ENCODE results near the gene FAM184A. TPM values are rescaled to one million over a fixed set of nuclear protein-coding genes. Genes with fewer than 3 reads are reported as not detected.

Gene FAM184A
- total and polyA plus RNA-seq, 2 of the 13 experiments (the other 11 are each of a cell fraction or from before 2014, with no cell fraction given) = 7.0 to 18.0 TPM

DNA sequence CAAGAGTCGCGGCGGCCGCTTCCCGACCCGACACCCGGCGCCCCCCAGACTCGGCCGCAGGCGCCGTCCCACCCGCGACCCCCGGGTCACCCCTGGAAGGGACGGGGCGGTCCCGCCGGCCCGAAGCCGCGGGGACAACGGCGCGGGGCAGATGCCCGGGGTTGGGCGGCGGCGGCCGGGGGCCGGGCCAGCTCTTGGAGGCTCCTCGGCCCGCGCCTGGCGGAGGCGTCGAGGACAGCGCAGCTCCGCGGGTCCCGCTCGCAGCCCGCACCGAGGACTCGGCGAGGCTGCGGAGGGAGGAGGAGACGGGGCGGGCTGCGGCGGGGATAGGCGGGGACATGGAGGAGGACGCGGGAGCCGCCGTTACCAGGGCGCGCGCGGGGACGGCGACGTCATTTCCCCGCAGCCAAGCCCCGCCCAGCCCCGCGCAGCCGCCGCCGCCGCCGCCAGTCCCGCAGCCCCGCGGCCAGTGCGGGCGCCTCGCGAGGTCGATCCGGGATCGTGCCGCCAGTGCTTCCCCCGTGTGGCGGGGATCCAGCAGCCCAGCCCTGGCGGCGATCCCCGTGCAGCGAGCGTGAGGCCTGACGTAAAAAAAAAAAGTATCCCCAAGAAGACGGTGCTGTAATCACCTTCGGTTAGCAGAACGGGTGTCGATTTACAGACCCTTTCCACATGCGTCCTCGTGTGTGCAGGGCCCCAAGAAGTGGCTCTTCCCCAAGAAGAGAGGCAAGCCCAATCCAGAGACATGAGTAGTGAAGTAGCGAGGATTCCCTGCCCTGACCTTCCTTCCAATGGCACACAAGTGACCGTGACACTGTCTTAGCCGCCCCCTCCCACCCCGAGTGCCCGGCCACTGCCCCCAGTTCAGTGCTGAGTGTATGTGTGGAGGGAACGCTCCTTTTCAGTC lies at the start of gene FAM184A (continued):
- TF ChIP-seq ZNF547 (CRISPR knock-in tag; IDR thresholded peaks at IDR 0.05) (0 out of 2 replicates have a peak, but pooled peaks have one; percentile 5), MBNL3 (CRISPR knock-in tag; conservative IDR thresholded peaks at IDR 0.05) (no peak), ZNF713 (CRISPR knock-in tag; IDR thresholded peaks at IDR 0.05) (no peak), CHD4 (IDR thresholded peaks at IDR 0.05; ENCODE audit: borderline replicate concordance, low read length) (no peak), KLF15 (CRISPR knock-in tag; IDR thresholded peaks at IDR 0.05; ENCODE audit: borderline replicate concordance) (no peak), SALL2 (CRISPR knock-in tag; IDR thresholded peaks at IDR 0.05) (peak; percentile 73; the same call in 1 of the 2 replicates), RXRB (CRISPR knock-in tag; IDR thresholded peaks at IDR 0.05; ENCODE audit: borderline replicate concordance) (peak; percentile 39; the same call in 1 of the 2 replicates), GFI1 (CRISPR knock-in tag; IDR thresholded peaks at IDR 0.05; ENCODE audit: borderline replicate concordance) (peak; percentile 26; the same call in 1 of the 2 replicates), ZNF782 (CRISPR knock-in tag; IDR thresholded peaks at IDR 0.05; ENCODE audit: borderline replicate concordance) (no peak), ZNF563 (CRISPR knock-in tag; IDR thresholded peaks at IDR 0.05) (peak; percentile 67; the same call in 1 of the 2 replicates), ZNF333 (CRISPR knock-in tag; IDR thresholded peaks at IDR 0.05; ENCODE audit: borderline replicate concordance) (no peak), ZNF557 (CRISPR knock-in tag; IDR thresholded peaks at IDR 0.05) (peak; percentile 70; the same call in 1 of the 2 replicates)
- TF ChIP-seq, protein P1, sequence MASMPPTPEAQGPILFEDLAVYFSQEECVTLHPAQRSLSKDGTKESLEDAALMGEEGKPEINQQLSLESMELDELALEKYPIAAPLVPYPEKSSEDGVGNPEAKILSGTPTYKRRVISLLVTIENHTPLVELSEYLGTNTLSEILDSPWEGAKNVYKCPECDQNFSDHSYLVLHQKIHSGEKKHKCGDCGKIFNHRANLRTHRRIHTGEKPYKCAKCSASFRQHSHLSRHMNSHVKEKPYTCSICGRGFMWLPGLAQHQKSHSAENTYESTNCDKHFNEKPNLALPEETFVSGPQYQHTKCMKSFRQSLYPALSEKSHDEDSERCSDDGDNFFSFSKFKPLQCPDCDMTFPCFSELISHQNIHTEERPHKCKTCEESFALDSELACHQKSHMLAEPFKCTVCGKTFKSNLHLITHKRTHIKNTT (CRISPR knock-in tag; IDR thresholded peaks at IDR 0.05) = no peak
- TF ChIP-seq, protein P2, sequence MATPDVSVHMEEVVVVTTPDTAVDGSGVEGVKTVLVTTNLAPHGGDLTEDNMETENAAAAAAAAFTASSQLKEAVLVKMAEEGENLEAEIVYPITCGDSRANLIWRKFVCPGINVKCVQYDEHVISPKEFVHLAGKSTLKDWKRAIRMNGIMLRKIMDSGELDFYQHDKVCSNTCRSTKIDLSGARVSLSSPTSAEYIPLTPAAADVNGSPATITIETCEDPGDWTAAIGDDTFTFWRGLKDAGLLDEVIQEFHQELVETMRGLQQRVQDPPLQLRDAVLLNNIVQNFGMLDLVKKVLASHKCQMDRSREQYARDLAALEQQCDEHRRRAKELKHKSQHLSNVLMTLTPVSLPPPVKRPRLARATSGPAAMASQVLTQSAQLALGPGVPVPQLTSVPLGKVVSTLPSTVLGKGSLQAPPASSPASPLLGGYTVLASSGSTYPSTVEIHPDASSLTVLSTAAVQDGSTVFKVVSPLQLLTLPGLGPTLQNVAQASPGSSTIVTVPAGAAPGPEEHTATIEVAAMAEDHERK (CRISPR knock-in tag; IDR thresholded peaks at IDR 0.05; ENCODE audit: low read depth) = 0 out of 2 replicates have a peak, but pooled peaks have one; percentile 19
- TF ChIP-seq, protein P3, sequence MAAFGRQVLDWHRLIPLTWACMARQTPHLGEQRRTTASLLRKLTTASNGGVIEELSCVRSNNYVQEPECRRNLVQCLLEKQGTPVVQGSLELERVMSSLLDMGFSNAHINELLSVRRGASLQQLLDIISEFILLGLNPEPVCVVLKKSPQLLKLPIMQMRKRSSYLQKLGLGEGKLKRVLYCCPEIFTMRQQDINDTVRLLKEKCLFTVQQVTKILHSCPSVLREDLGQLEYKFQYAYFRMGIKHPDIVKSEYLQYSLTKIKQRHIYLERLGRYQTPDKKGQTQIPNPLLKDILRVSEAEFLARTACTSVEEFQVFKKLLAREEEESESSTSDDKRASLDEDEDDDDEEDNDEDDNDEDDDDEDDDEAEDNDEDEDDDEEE (CRISPR knock-in tag; IDR thresholded peaks at IDR 0.05) = no peak
- TF ChIP-seq, protein P4, sequence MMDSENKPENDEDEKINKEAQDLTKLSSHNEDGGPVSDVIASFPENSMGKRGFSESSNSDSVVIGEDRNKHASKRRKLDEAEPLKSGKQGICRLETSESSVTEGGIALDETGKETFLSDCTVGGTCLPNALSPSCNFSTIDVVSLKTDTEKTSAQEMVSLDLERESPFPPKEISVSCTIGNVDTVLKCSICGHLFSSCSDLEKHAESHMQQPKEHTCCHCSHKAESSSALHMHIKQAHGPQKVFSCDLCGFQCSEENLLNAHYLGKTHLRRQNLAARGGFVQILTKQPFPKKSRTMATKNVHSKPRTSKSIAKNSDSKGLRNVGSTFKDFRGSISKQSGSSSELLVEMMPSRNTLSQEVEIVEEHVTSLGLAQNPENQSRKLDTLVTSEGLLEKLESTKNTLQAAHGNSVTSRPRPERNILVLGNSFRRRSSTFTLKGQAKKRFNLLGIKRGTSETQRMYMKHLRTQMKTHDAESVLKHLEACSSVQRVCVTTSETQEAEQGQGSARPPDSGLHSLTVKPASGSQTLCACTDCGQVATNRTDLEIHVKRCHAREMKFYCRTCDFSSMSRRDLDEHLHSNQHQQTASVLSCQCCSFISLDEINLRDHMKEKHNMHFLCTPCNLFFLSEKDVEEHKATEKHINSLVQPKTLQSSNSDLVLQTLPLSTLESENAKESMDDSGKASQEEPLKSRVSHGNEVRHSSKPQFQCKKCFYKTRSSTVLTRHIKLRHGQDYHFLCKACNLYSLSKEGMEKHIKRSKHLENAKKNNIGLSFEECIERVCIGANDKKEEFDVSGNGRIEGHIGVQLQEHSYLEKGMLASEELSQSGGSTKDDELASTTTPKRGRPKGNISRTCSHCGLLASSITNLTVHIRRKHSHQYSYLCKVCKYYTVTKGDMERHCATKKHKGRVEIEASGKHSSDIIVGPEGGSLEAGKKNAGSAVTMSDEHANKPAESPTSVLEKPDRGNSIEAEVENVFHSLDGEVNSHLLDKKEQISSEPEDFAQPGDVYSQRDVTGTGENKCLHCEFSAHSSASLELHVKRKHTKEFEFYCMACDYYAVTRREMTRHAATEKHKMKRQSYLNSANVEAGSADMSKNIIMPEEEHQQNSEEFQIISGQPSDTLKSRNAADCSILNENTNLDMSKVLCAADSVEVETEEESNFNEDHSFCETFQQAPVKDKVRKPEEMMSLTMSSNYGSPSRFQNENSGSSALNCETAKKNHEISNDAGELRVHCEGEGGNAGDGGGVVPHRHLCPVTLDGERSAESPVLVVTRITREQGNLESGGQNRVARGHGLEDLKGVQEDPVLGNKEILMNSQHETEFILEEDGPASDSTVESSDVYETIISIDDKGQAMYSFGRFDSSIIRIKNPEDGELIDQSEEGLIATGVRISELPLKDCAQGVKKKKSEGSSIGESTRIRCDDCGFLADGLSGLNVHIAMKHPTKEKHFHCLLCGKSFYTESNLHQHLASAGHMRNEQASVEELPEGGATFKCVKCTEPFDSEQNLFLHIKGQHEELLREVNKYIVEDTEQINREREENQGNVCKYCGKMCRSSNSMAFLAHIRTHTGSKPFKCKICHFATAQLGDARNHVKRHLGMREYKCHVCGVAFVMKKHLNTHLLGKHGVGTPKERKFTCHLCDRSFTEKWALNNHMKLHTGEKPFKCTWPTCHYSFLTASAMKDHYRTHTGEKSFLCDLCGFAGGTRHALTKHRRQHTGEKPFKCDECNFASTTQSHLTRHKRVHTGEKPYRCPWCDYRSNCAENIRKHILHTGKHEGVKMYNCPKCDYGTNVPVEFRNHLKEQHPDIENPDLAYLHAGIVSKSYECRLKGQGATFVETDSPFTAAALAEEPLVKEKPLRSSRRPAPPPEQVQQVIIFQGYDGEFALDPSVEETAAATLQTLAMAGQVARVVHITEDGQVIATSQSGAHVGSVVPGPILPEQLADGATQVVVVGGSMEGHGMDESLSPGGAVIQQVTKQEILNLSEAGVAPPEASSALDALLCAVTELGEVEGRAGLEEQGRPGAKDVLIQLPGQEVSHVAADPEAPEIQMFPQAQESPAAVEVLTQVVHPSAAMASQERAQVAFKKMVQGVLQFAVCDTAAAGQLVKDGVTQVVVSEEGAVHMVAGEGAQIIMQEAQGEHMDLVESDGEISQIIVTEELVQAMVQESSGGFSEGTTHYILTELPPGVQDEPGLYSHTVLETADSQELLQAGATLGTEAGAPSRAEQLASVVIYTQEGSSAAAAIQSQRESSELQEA (CRISPR knock-in tag; IDR thresholded peaks at IDR 0.05; ENCODE audit: not compliant biosample characterization) = no peak
